Trophoblast cell (in vitro differentiated cells and primary cell): Measurements from ENCODE around the gene NEK8.

Source experiments
- DNase-seq, 2 donors: peaks; one replicate each; pipeline ENCODE4 v3.0.0-alpha.2; 2016
- H2AFZ ChIP-seq: 2 replicates; pipeline ENCODE4 v1.6.1; 2013; ENCODE audit warnings: low read length, moderate library complexity, mild to moderate bottlenecking; ENCODE audit not compliant: insufficient read depth, poor library complexity
- H2AK5ac ChIP-seq: 2 replicates; pipeline ENCODE4 v1.6.1; 2013; ENCODE audit warnings: mild to moderate bottlenecking, low read length
- H2BK120ac ChIP-seq: 2 replicates; pipeline ENCODE4 v1.6.1; 2013; ENCODE audit warnings: low read length, mild to moderate bottlenecking, moderate library complexity; ENCODE audit not compliant: insufficient read depth, poor library complexity
- H2BK12ac ChIP-seq: 2 replicates; pipeline ENCODE4 v1.6.1; 2013; ENCODE audit warnings: mild to moderate bottlenecking, low read length, moderate library complexity
- H2BK5ac ChIP-seq: 2 replicates; pipeline ENCODE4 v1.6.1; 2013; ENCODE audit warnings: low read length, low read depth, moderate library complexity, mild to moderate bottlenecking; ENCODE audit not compliant: poor library complexity
- H3K14ac ChIP-seq: 2 replicates; pipeline ENCODE4 v1.6.1; 2013; ENCODE audit warnings: mild to moderate bottlenecking, low read length
- H3K18ac ChIP-seq: 2 replicates; pipeline ENCODE4 v1.6.1; 2013; ENCODE audit warnings: mild to moderate bottlenecking, low read length
- H3K23ac ChIP-seq: 2 replicates; pipeline ENCODE4 v1.6.1; 2013; ENCODE audit warnings: low read length
- H3K27ac ChIP-seq: 2 replicates; pipeline ENCODE4 v1.5.1; 2013; ENCODE audit warnings: low read depth, mild to moderate bottlenecking, inconsistent platforms, low read length, moderate library complexity
- H3K27me3 ChIP-seq: 2 replicates; pipeline ENCODE4 v1.6.1; 2013; ENCODE audit warnings: inconsistent platforms, mild to moderate bottlenecking, low read length, moderate library complexity; ENCODE audit not compliant: insufficient read depth
- H3K36me3 ChIP-seq, 2 experiments: 1 replicate in 1 of 2; 2 replicates in 1 of 2; pipeline ENCODE4 v1.6.1; 2013; ENCODE audit warnings: low read length in 2 of 2, mild to moderate bottlenecking in 2 of 2, moderate library complexity in 1 of 2; ENCODE audit not compliant: insufficient read depth in 2 of 2, control insufficient read depth in 1 of 2
- H3K4ac ChIP-seq: 2 replicates; pipeline ENCODE4 v1.6.1; 2013; ENCODE audit warnings: low read depth, mild to moderate bottlenecking, low read length, moderate library complexity
- H3K4me1 ChIP-seq, 2 experiments: 1 replicate in 1 of 2; 2 replicates in 1 of 2; pipeline ENCODE4 v1.6.1; 2013; ENCODE audit warnings: low read length in 2 of 2, mild to moderate bottlenecking in 2 of 2, moderate library complexity in 1 of 2; ENCODE audit not compliant: insufficient read depth in 2 of 2, control insufficient read depth in 1 of 2
- H3K4me2 ChIP-seq: 2 replicates; pipeline ENCODE4 v1.6.1; 2013; ENCODE audit warnings: inconsistent platforms, mild to moderate bottlenecking, low read length, moderate library complexity
- H3K4me3 ChIP-seq: 2 replicates; pipeline ENCODE4 v1.5.1; 2013; ENCODE audit warnings: mild to moderate bottlenecking, low read depth, low read length, inconsistent platforms
- H3K79me1 ChIP-seq: one replicate; pipeline ENCODE4 v1.6.1; 2013; ENCODE audit warnings: low read length
- H3K79me2 ChIP-seq: 2 replicates; pipeline ENCODE4 v1.6.1; 2013; ENCODE audit warnings: low read length, mild to moderate bottlenecking; ENCODE audit not compliant: control insufficient read depth, insufficient read depth, poor library complexity
- H3K9ac ChIP-seq: 2 replicates; pipeline ENCODE4 v1.6.1; 2013; ENCODE audit warnings: mild to moderate bottlenecking, low read length
- H3K9me3 ChIP-seq: 2 replicates; pipeline ENCODE4 v1.6.1; 2013; ENCODE audit warnings: low read depth, mild to moderate bottlenecking, control low read depth, inconsistent platforms, low read length; ENCODE audit not compliant: insufficient read depth
- H4K12ac ChIP-seq: 2 replicates; pipeline ENCODE4 v1.6.1; 2013; ENCODE audit warnings: low read depth, mild to moderate bottlenecking, low read length, moderate library complexity
- H4K8ac ChIP-seq: 2 replicates; pipeline ENCODE4 v1.6.1; 2013; ENCODE audit warnings: low read depth, mild to moderate bottlenecking, low read length, moderate library complexity
- H4K91ac ChIP-seq: one replicate; pipeline ENCODE4 v1.6.1; 2013; ENCODE audit warnings: low read depth, mild to moderate bottlenecking, low read length, moderate library complexity
- WGBS: extraction: QIAGEN DNeasy Blood & Tissue Kit; methylation state at CpG from one replicate; pipeline ENCODE4 v1.1.7; 2013; ENCODE audit warnings: missing lambda C conversion rate; ENCODE audit not compliant: insufficient read length, insufficient coverage; ENCODE audit errors: extremely low coverage; 5-methylcytosine and 5-hydroxymethylcytosine counted together

NEK8 gene

DNA sequence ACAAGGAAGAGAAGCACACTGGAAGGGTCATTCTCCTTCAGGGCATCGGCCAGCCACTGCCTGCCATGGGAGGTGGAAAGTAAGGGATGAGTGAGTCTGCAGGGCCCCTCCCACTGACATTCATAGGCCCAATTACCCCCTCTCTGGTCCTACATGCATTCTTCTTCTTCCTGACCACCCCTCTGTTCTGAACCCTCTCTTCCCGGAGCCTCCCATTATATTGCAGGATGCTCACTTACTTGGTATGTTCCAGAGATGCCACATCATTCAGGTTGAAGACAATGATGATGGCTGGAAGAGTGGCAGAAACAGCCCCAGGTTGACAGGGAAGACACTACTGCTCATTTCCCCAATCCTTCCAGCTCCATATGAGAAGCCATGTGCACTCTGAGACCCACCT is 13.4 kb upstream of the NEK8 start:
- no peak overlapping the region for H2AK5ac ChIP-seq
- H3K14ac ChIP-seq: no peak overlapping the region
- H3K4ac ChIP-seq: no peak overlapping the region
- no peak overlapping the region for H2BK12ac ChIP-seq
- H4K12ac ChIP-seq: no peak overlapping the region
- H4K8ac ChIP-seq: no peak overlapping the region
- peak overlapping the region; percentile 47 for H3K4me2 ChIP-seq
- H2AFZ ChIP-seq: no peak overlapping the region
- H3K18ac ChIP-seq: no peak overlapping the region
- peaks cover 5% of the 10 kb centered on the region for H3K9me3 ChIP-seq
- no peak overlapping the region for H3K23ac ChIP-seq
- H3K36me3 ChIP-seq: peaks cover 26 to 31% of the 10 kb centered on the region in 2 experiments
- DNase-seq: no peak
- H4K91ac ChIP-seq: no peak overlapping the region
- H2BK5ac ChIP-seq: no peak overlapping the region
- H3K27ac ChIP-seq: no peak overlapping the region
- no peak overlapping the region for H2BK120ac ChIP-seq
- H3K79me1 ChIP-seq: peaks cover 43% of the 10 kb centered on the region
- WGBS: no CpG with 5 or more reads among the region's 2 CpGs
- H3K79me2 ChIP-seq: peaks cover 28% of the 10 kb centered on the region
- H3K4me3 ChIP-seq: no peak overlapping the region
- H3K4me1 ChIP-seq: peaks cover 14 to 29% of the 10 kb centered on the region in 2 experiments
- H3K9ac ChIP-seq: no peak overlapping the region
- no peaks in the 10 kb centered on the region for H3K27me3 ChIP-seq

DNA sequence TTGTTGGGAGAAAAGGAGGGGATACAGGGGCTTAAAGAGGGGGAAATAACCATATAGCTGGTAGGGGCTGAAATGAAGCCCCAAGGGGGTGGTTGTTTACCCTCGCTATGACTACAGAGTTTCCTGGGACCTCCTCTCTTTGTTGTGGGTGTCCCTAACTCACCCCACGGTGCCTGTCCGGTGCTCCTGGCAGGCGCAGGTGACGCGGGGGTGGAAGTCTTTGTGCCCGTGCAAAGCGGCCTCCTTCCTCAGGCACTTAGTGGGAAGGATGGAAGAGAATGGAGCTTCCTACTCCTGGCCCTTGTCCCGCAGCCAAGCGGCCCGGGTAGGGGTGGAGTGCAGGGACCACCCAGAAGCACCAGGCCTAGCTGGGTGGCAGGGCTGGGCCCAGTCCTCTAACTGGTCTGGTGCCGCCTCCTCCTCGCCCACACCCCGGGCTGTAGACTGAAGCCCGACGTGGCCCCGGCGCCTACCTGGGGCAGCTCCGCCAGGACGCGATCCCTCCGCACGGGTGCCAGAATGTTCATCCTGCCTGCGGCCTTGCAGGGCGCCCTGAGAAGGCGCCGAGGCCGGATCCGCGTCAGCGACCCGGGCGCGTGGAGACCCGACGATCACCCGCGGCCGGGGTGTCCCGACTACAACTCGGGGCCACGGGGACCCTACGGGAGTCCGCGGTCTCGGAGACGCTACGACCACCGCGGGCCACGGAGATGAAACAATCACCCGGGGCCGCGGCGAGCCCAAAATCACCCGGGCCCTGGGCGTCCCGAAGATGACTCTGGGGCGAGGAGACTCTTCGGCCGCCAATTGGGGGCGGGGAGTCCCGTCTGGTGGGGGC is 11.6 kb upstream of the NEK8 start:
- H3K9ac ChIP-seq: peak overlapping the region; percentile 93
- peak overlapping the region; percentile 95 for H3K27ac ChIP-seq
- H3K27me3 ChIP-seq: no peaks in the 10 kb centered on the region
- peaks cover 34 to 40% of the 10 kb centered on the region in 2 experiments for H3K36me3 ChIP-seq
- H3K18ac ChIP-seq: peak overlapping the region; percentile 95
- H3K4ac ChIP-seq: peak overlapping the region; percentile 56
- peaks cover 31% of the 10 kb centered on the region for H3K79me1 ChIP-seq
- H2AFZ ChIP-seq: peak overlapping the region; percentile 59
- peak overlapping the region; percentile 31 for H2BK12ac ChIP-seq
- H3K23ac ChIP-seq: no peak overlapping the region
- H3K4me1 ChIP-seq: peaks cover 15 to 25% of the 10 kb centered on the region in 2 experiments
- DNase-seq: peak; percentile 27 to 56
- H3K4me3 ChIP-seq: peak overlapping the region; percentile 87
- H4K12ac ChIP-seq: peak overlapping the region; percentile 89
- H2BK5ac ChIP-seq: peak overlapping the region; percentile 92
- peak overlapping the region; percentile 60 for H2AK5ac ChIP-seq
- peak overlapping the region; percentile 91 for H3K14ac ChIP-seq
- H2BK120ac ChIP-seq: peak overlapping the region; percentile 83
- H3K9me3 ChIP-seq: peaks cover 5% of the 10 kb centered on the region
- H4K91ac ChIP-seq: peak overlapping the region; percentile 93
- WGBS: no CpG with 5 or more reads among the region's 63 CpGs
- H4K8ac ChIP-seq: peak overlapping the region; percentile 87
- peak overlapping the region; percentile 76 for H3K4me2 ChIP-seq
- H3K79me2 ChIP-seq: peaks cover 26% of the 10 kb centered on the region

DNA sequence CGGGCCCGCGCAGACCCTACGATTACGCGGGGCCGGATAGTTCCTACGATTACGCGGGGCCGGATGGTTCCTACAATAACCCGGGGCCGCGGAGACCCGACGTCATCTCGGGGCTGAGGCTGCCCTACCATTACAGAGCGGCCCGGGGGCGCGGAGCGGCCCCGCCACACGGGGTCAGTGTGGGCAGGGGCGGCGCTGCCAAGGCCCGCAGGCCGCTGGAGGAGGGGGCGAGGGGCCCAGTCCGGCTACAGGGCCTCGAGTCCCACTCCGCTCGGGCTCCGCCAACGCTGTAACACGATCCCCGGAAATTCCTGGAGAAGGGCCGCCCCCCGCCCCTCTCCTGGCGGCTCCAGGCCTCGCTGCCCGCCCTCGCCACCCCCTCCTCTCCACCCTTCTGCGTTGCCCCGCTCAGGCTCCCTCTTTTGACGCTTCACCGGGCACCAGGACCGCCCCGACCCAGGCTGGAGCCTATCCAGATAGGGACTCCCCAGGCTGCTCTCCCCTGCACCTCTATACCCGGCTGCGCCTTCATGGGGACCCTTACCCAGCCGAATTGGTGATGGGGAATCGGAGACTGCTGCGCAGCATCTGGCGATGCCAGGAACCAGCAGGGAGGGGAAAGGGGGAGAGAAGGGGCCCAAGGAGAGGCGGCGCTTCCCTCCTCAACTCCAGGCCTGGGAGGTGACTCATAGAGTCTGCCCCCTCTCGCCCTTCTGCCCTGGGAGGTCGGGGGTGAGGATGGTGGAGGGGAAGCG is 10.8 kb upstream of the NEK8 start, which contains the start of gene RAB34:
Gene RAB34 (minus strand): TSS at position 291 of the 755 bp plus-strand sequence. CDS start 602 bp downstream, outside the sequence.
- peak within 1 kb of the TSS; percentile 44 for H2BK12ac ChIP-seq
- H2AFZ ChIP-seq: peak within 1 kb of the TSS; percentile 66
- peaks cover 42 to 43% of the 10 kb centered on the region in 2 experiments for H3K36me3 ChIP-seq
- peaks cover 29% of the 10 kb centered on the region for H3K79me1 ChIP-seq
- H3K4me3 ChIP-seq: peak within 1 kb of the TSS; percentile 87
- peaks cover 14 to 22% of the 10 kb centered on the region in 2 experiments for H3K4me1 ChIP-seq
- H3K9ac ChIP-seq: peak within 1 kb of the TSS; percentile 93
- H3K4me2 ChIP-seq: peak within 1 kb of the TSS; percentile 90
- peak within 1 kb of the TSS; percentile 97 for H3K18ac ChIP-seq
- peak; percentile 21 to 24 for DNase-seq
- no peaks in the 10 kb centered on the region for H3K27me3 ChIP-seq
- H3K27ac ChIP-seq: peak within 1 kb of the TSS; percentile 97
- H4K91ac ChIP-seq: peak within 1 kb of the TSS; percentile 94
- peaks cover 5% of the 10 kb centered on the region for H3K9me3 ChIP-seq
- peak within 1 kb of the TSS; percentile 81 for H3K4ac ChIP-seq
- peak within 1 kb of the TSS; percentile 95 for H4K8ac ChIP-seq
- H2AK5ac ChIP-seq: peak within 1 kb of the TSS; percentile 60
- no CpG with 5 or more reads among the region's 60 CpGs for WGBS
- H3K23ac ChIP-seq: no peak within 1 kb of the TSS
- peak within 1 kb of the TSS; percentile 97 for H2BK5ac ChIP-seq
- H3K79me2 ChIP-seq: peaks cover 29% of the 10 kb centered on the region
- H4K12ac ChIP-seq: peak within 1 kb of the TSS; percentile 89
- peak within 1 kb of the TSS; percentile 95 for H3K14ac ChIP-seq
- H2BK120ac ChIP-seq: peak within 1 kb of the TSS; percentile 95

DNA sequence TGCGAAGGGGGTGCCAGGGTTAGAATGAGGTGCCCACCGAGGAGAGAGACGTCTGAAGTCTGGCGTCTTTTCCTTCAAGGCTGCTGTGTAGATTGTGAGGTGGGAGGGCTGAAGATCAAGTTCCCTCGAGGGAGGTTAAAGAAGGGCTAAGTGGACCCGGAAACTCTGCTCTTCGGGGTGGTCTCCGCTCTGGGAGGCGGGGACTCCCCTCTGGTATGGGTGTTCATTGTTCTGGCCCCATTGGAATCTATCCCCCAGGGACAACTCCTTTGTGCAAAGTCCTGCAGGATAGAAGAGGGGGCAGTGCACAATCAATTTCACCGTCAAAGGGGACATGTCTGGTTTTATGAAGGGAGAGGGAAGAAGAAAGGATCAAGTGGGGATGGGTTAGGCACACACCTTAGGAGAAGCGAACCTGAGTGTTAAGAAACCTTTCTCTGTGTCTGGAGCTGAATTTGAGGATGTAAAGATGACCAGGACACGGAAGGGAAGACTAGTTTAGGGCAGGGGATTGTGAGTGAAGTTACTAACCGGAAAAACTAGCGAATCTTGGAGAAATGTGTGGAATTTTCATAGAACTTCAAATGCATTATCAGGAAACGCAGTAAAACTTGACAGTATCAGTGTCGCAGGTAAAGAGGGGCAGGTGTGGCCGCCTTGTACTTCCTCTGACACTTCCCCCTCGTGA is 10.1 kb upstream of the NEK8 start:
- Histone ChIP-seq H3K4ac (peak overlapping the region; percentile 81), H2BK120ac (peak overlapping the region; percentile 95), H3K27ac (peak overlapping the region; percentile 97), H3K14ac (peak overlapping the region; percentile 95), H3K4me3 (peak overlapping the region; percentile 63), H2AFZ (peak overlapping the region; percentile 66), H3K79me1 (peaks cover 29% of the 10 kb centered on the region), H3K23ac (no peak overlapping the region), H4K12ac (peak overlapping the region; percentile 75), H3K36me3 (peaks cover 45 to 46% of the 10 kb centered on the region in 2 experiments), H4K91ac (peak overlapping the region; percentile 94), H3K79me2 (peaks cover 29% of the 10 kb centered on the region), H2AK5ac (peak overlapping the region; percentile 51), H3K4me2 (peak overlapping the region; percentile 90), H2BK5ac (peak overlapping the region; percentile 97), H2BK12ac (peak overlapping the region; percentile 44), H3K27me3 (no peaks in the 10 kb centered on the region), H3K9me3 (peaks cover 5% of the 10 kb centered on the region), H3K18ac (peak overlapping the region; percentile 97), H4K8ac (peak overlapping the region; percentile 95), H3K4me1 (peaks cover 12 to 22% of the 10 kb centered on the region in 2 experiments), H3K9ac (no peak overlapping the region)
- WGBS: no CpG with 5 or more reads among the region's 18 CpGs
- peak in 1 of 2 donors; percentile 67 for DNase-seq
